HG03039 (cell line): Measurements from ENCODE around the gene HS6ST3.

Source experiments
- ATAC-seq: cut with Tn5 transposase; IDR thresholded peaks from one replicate; pipeline ENCODE4 v1.9.1; 2021; ENCODE audit warnings: mild to moderate bottlenecking, moderate library complexity; ENCODE audit not compliant: unreplicated experiment

Gene HS6ST3

GRCh38 chr13:96198038-96198437 lies 108.1 kb downstream of the HS6ST3 start:
- ATAC-seq = no peak

GRCh38 chr13:96199315-96199714 lies 109.4 kb downstream of the HS6ST3 start:
- ATAC-seq = no peak

GRCh38 chr13:96200810-96201209 lies 110.9 kb downstream of the HS6ST3 start:
- ATAC-seq = no peak

GRCh38 chr13:96202315-96202714 lies 112.4 kb downstream of the HS6ST3 start:
- no peak for ATAC-seq

- ATAC-seq = no peak
Measured at GRCh38 chr13:96203471-96203870, 113.6 kb downstream of the HS6ST3 start.

- no peak for ATAC-seq
Measured at GRCh38 chr13:96214824-96215445, 125.0 kb downstream of the HS6ST3 start.

- no peak for ATAC-seq
Measured at GRCh38 chr13:96216543-96216942, 126.6 kb downstream of the HS6ST3 start.

GRCh38 chr13:96218475-96218874 lies 128.6 kb downstream of the HS6ST3 start:
- no peak for ATAC-seq

- no peak for ATAC-seq
Measured at GRCh38 chr13:96221471-96221870, 131.6 kb downstream of the HS6ST3 start.

GRCh38 chr13:96223231-96223630 lies 133.3 kb downstream of the HS6ST3 start:
- no peak for ATAC-seq

- ATAC-seq = peak; percentile 70
Measured at GRCh38 chr13:96229356-96229755, 139.4 kb downstream of the HS6ST3 start.

GRCh38 chr13:96238241-96238640 lies 148.3 kb downstream of the HS6ST3 start:
- no peak for ATAC-seq

GRCh38 chr13:96238861-96239260 lies 149.0 kb downstream of the HS6ST3 start:
- no peak for ATAC-seq

GRCh38 chr13:96243376-96243775 lies 153.5 kb downstream of the HS6ST3 start:
- ATAC-seq = no peak

- ATAC-seq = no peak
Measured at GRCh38 chr13:96248103-96248502, 158.2 kb downstream of the HS6ST3 start.

GRCh38 chr13:96248996-96249395 lies 159.1 kb downstream of the HS6ST3 start:
- no peak for ATAC-seq

- ATAC-seq = no peak
Measured at GRCh38 chr13:96252903-96253302, 163.0 kb downstream of the HS6ST3 start.

GRCh38 chr13:96273196-96273595 lies 183.3 kb downstream of the HS6ST3 start:
- ATAC-seq = no peak

- no peak for ATAC-seq
Measured at GRCh38 chr13:96274046-96274445, 184.1 kb downstream of the HS6ST3 start.

- no peak for ATAC-seq
Measured at GRCh38 chr13:96279904-96280303, 190.0 kb downstream of the HS6ST3 start.

GRCh38 chr13:96284971-96285370 lies 195.1 kb downstream of the HS6ST3 start:
- no peak for ATAC-seq

GRCh38 chr13:96285729-96286128 lies 195.8 kb downstream of the HS6ST3 start:
- no peak for ATAC-seq
